Islet precursor cell (in vitro differentiated cells): ENCODE measurements around the gene LLCFC1.

Experiments used
- DNase-seq: peaks from one replicate; pipeline ENCODE4 v3.0.0-alpha.2; 2018

LLCFC1 gene

DNA sequence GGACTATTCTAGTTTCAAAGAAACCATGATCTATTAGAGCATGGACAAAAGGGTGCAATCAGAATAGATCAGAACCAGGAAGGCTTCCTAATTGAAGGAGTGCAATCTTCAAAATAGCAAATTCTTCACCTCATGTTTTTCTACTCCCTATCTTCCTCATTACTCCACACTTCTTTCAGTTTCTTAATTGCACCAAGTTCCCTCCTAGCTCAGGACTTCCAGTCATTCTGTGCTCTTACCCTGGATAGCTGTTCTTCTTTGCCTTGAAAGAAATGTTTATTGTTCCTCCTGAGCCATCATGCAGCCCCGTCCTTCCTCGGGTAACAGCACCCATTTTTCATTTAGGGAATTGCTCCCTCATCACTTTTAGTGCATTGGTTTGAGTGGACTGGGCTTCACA lies 28.8 kb upstream of the LLCFC1 start:
- no peak for DNase-seq

- DNase-seq: peak; percentile 45
These were observed 26.2 kb upstream of the LLCFC1 start for GRCh38 chr7:142913051-142913450.

DNA sequence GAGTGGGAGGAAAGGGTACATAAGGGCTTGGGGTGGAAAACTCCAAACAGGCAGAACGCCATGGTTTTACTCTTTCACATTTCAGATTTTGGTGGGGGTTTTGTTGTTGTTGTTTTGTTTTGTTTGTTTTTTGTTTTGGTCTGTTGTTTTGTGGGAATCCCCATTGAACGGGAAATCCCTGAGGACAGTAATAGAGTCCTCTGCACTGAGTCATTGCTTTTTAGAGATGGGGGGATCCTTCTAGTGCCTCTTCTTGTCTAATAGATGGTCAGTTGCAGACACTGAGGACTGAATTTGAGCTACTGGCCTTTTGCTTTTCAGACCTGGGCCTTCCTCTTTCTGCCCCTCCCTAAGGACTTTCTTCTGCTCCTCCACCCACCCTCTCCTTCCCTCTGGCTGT lies 25.7 kb upstream of the LLCFC1 start:
- DNase-seq: peak; percentile 4

DNA sequence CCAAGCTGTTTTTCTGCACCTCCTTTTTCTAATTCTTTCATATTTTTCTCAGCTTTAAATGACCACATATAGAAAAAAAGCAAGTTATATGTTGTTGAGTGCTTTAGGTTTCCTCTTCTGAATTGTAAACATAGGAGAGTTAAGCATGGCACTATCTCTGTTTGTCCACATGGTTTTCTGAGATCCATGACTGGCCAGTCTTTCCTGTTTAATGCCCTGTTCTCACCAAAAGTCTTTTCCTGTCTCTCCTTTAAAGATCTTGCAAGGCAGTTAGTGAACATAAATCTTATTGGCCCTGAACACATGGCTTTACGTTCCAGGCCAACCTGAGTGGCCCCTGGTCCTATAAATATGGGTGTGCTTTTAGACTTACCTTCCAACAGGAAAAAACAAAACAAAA lies 25.2 kb upstream of the LLCFC1 start:
- no peak for DNase-seq

- DNase-seq: peak; percentile 20
These were observed 24.0 kb upstream of the LLCFC1 start for GRCh38 chr7:142915315-142915714.

DNA sequence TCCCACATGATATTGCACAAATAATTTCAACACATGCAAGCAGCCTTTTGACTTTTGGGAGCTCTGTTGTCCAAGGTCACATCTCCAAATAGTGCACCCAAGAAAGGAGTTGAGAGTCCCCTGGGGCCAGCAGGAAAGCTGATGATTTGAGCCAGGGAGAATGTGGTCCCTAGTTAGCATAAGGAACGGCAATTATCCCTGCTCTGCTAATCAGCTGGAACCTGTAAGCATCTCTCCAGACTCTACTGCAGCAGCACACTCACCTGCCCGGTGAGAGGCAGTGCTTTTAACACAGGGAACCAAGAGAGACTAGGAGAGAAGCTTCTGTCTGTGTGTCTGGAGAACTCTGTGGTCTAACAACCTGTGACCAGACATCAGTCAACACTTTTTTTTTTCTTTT lies 22.8 kb upstream of the LLCFC1 start:
- DNase-seq: peak; percentile 59

- peak; percentile 10 for DNase-seq
These were observed 21.8 kb upstream of the LLCFC1 start for GRCh38 chr7:142917447-142917846.

GRCh38 chr7:142918901-142919300 lies 20.4 kb upstream of the LLCFC1 start:
- DNase-seq: peak; percentile 20

DNA sequence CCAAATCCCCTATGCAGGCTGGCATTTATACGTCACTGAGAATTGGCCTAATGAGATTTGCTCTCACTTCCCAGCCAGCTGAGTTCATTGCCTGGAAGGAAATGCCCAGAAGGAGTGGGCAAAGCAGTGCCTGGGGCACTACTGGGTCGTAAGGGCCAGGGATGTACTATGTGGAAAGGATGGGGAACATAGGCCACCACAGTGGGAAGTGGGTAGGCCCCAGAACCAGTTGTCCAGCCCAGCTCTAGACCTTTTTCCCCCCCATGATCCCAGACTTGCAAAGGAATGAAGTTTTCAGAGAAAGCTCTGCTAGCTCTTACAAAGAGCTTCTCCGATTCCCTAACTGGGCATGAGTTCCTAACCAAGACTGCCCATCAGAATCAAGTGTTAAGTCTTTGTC lies 19.6 kb upstream of the LLCFC1 start:
- DNase-seq: peak; percentile 14

DNA sequence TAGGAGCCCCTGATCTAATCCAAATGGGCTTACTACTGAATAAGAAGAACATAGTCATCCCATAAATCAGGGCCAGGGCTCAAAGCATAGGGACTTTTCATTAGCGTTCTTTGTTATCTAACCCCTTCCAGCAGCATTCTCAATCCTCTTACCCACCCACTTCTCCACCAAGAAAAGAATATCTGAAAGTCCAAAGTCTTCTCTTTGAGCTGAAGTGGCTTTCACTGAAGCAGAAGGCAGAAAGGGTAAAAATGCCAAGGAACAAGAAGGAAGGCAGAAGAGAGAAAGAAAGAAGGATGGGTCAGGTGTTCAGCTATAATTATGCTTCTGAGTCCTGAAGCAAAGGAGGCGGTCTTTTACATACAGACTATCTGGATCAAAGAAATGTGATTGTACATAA lies 15.9 kb upstream of the LLCFC1 start:
- no peak for DNase-seq

DNA sequence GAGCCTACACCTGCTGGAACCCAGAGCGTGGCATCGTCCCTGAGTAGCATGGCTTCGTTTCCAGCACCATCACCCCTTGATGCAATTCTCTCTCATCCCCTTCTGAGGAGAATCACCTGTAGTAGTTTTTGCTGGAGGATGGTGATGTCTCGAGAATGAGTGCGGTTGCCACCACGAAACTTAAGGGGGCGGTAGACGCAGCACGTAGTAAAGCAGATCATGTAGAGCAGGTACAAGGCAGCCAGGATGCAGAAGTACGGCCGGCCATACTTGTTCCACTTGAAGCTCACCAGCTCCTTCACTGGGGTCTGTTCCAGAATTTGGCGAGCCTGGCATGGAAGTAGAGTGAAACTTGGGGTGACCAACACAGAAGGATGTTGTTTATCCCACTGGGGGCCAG lies 13.9 kb upstream of the LLCFC1 start:
- DNase-seq: peak; percentile 59

GRCh38 chr7:142927085-142927745 lies 12.1 kb upstream of the LLCFC1 start:
- DNase-seq: peak; percentile 21

- DNase-seq: peak; percentile 21
These were observed 11.3 kb upstream of the LLCFC1 start for GRCh38 chr7:142927949-142928348.

- no peak for DNase-seq
These were observed 9.1 kb upstream of the LLCFC1 start for GRCh38 chr7:142930126-142930730.

DNA sequence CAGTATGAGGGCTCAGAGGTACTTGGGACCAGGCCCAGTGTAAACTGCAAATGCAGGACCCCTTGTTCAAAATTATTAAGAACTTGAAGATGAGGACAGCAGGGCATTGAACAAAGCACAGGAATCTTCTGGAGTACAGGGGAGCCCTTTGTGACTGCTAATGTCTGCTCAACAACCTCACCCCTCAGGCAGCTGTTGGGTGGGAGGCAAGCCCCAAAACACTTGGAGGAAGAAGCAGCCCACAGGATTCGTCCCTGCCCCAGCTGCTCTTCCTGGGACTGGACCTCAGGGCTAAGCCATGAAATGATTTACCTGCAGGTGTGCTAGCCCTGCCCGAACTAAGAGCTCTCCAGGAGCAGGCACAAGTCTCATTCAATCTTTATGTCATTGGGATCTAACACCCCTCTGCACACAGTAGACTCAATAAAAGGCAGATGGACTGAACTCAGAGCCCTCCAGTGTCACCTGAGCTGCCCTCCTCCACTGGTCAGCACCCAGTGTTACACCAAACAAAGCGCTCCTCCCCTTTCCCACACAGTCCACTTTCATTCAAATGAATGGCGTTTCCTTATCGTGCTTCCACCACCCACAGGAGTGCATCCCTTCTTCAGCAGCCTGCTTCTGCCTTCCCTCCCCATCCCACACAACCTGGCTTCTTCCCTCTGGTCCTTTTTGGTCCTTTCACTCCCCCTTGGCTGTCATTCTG lies 6.7 kb upstream of the LLCFC1 start:
- DNase-seq: no peak

DNA sequence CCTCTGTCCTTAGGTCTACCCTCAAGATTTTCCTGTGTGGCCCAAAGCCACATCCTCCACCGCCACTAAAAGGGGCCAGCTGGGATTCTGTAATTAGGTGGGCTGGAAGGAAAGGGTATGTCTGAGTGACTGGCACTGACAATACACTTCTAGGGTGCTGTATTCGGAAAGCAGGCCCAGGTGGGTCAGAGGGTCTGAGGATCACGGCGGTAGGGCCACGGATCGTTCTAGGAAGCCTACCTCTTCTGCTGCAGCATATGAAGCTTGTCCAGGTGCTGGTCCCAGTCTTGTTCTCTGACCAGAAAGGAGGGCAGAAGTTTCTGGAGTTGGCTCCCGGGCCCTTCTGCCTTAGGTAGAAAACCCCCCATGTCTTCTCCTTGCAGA lies 6.2 kb upstream of the LLCFC1 start:
- DNase-seq: no peak

DNA sequence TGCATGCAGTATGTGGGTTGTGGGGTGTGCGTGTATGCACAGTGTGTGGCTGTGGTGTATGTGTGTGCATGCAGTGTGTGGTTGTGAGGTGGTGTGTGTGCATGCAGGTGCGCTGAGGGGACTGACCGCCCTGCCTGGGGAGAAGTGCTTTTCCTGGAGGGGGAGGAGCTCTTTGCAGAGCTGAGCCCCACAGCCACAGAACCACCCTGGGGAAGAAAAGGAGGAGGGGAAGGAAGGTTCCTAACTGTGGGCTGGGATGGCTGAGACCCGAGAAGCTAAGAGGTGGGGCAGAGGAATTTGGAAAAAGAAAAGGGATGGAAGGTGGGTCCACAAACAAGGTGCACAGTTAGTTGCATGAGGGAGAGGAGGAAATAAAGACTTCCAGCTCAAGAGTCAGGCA lies 5.7 kb upstream of the LLCFC1 start, which contains the start of gene TRPV5:
Gene TRPV5 (minus strand): TSS at position 123 of the 400 bp plus-strand sequence. CDS start 287 bp downstream, outside the sequence.
- no peak for DNase-seq

GRCh38 chr7:142934056-142934455 lies 5.2 kb upstream of the LLCFC1 start:
- no peak for DNase-seq

DNA sequence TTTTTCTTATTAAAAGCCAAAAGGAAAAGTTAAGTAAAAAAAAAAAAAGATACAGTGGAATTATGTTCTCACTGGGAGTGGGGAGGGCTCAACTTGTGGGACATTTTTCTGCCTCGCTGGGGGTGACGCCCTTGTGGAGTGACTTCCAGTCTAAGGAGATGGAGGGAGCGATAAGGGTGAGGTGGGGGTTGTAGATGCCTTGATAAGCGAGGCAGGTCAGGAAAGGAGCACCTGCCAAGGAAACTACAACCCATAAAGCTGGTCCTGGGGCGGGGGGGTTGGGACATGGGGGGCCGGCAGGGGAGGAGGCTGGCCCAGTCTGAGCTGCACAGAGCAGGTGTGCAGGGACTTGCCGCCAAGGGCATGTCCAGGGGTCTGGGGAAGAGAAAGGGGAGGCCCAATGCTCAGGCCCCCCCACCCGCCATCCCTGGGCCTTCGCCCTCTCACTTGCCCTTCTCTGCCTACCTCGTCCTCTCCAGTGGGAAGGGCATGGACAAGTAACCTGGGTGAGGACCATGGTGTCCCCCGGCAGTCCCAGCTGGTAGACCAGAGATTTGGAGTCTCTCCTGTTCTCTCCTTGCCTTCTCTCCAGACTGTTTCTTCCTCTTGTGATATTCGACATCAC lies 3.2 kb upstream of the LLCFC1 start:
- DNase-seq: no peak

GRCh38 chr7:142938611-142939010 lies 673 bp upstream of the LLCFC1 start:
- DNase-seq: no peak

DNA sequence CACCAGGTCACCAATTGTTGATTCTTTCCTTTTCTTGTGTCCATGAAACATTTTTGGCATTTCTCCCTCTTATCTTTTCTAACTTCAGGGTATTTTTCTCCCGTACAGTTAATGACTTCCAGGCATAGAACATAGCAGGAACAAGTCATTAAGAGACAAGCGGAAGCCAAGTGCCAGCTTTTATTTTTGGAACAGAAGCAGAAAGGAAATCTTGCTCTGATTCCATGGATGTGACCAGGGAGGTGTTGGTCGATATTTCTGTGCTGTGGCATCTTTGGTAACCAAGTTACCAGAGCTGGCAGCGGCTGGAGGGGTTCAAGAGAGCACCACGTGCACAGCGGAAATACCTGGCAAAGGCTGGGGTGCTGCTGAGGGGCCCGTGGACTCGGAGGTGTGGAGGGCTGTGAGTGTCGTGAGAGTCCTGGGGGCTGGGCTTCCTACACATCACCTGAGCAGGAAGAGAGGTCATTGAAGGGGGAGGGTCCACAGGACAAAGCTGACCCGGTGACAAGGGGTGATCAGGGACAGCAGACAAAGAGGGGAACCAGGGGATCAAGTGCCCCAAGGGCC lies 1.8 kb downstream of the LLCFC1 start:
- DNase-seq: no peak

GRCh38 chr7:142941541-142941940 lies 2.3 kb downstream of the LLCFC1 start:
- no peak for DNase-seq

- DNase-seq: no peak
These were observed 3.5 kb downstream of the LLCFC1 start for GRCh38 chr7:142942746-142943145.
